Astrocyte (in vitro differentiated cells and primary cell): ENCODE data around the gene XCR1. TPM values are rescaled to one million over a fixed set of nuclear protein-coding genes. Genes with fewer than 3 reads are reported as not detected.

Experiments used
- DNase-seq: peaks from one replicate; pipeline ENCODE4 v3.0.0-alpha.2; 2010; ENCODE audit warnings: low read depth
- FAIRE-seq: peaks from 2 replicates; lab custom pipeline; 2011; peaks lifted over from hg19 to GRCh38; lab: Jason Lieb, UNC
- H2AFZ ChIP-seq: 2 replicates; pipeline ENCODE4 v1.6.0; 2012; ENCODE audit warnings: low read depth, low read length, inconsistent platforms
- H3K27ac ChIP-seq: 2 replicates; pipeline ENCODE4 v1.5.1; 2011; ENCODE audit warnings: low read depth, low read length, inconsistent platforms
- H3K27me3 ChIP-seq: 2 replicates; pipeline ENCODE4 v1.6.0; 2011; ENCODE audit warnings: low read length, inconsistent platforms; ENCODE audit not compliant: insufficient read depth
- H3K36me3 ChIP-seq: 2 replicates; pipeline ENCODE4 v1.5.1; 2011; ENCODE audit warnings: low read length, inconsistent platforms; ENCODE audit not compliant: insufficient read depth
- H3K4me1 ChIP-seq: 2 replicates; pipeline ENCODE4 v1.5.1; 2011; ENCODE audit warnings: low read length, inconsistent platforms; ENCODE audit not compliant: insufficient read depth
- H3K4me2 ChIP-seq: 2 replicates; pipeline ENCODE4 v1.6.0; 2012; ENCODE audit warnings: low read length, inconsistent platforms
- H3K4me3 ChIP-seq: 2 replicates; pipeline ENCODE4 v1.5.1; 2011; ENCODE audit warnings: low read depth, mild to moderate bottlenecking, low read length, inconsistent platforms; ENCODE audit not compliant: insufficient read depth
- H3K79me2 ChIP-seq: 2 replicates; pipeline ENCODE4 v1.6.0; 2012; ENCODE audit warnings: mild to moderate bottlenecking, low read length, inconsistent platforms; ENCODE audit not compliant: insufficient read depth
- H3K9ac ChIP-seq: 2 replicates; pipeline ENCODE4 v1.6.0; 2012; ENCODE audit warnings: mild to moderate bottlenecking, low read length, inconsistent platforms
- H3K9me3 ChIP-seq: 2 replicates; pipeline ENCODE4 v1.5.1; 2012; ENCODE audit warnings: low read depth, mild to moderate bottlenecking, low read length, inconsistent platforms; ENCODE audit not compliant: insufficient read depth
- H4K20me1 ChIP-seq: 2 replicates; pipeline ENCODE4 v1.6.0; 2012; ENCODE audit warnings: low read length, inconsistent platforms; ENCODE audit not compliant: insufficient read depth
- H3K27ac Mint-ChIP-seq: one replicate; pipeline ENCODE4 v1.8.0; 2021; ENCODE audit warnings: mild to moderate bottlenecking, mixed read lengths; ENCODE audit not compliant: unreplicated experiment
- H3K27me3 Mint-ChIP-seq: one replicate; pipeline ENCODE4 v1.8.0; 2021; ENCODE audit warnings: low read depth, mixed read lengths; ENCODE audit not compliant: unreplicated experiment
- H3K36me3 Mint-ChIP-seq: one replicate; pipeline ENCODE4 v1.8.0; 2021; ENCODE audit warnings: low read depth, mixed read lengths; ENCODE audit not compliant: unreplicated experiment
- H3K4me1 Mint-ChIP-seq: one replicate; pipeline ENCODE4 v1.8.0; 2021; ENCODE audit warnings: low read depth, mixed read lengths; ENCODE audit not compliant: unreplicated experiment
- H3K4me3 Mint-ChIP-seq: one replicate; pipeline ENCODE4 v1.8.0; 2021; ENCODE audit warnings: mild to moderate bottlenecking, moderate library complexity, mixed read lengths; ENCODE audit not compliant: unreplicated experiment
- H3K9me3 Mint-ChIP-seq: one replicate; pipeline ENCODE4 v1.8.0; 2021; ENCODE audit warnings: mild to moderate bottlenecking, mixed read lengths; ENCODE audit not compliant: unreplicated experiment
- CTCF ChIP-seq: IDR thresholded peaks from 2 replicates; pipeline ENCODE4 v1.5.1; 2011; ENCODE audit warnings: low read depth, mild to moderate bottlenecking, inconsistent platforms, low read length, moderate library complexity; ENCODE audit not compliant: insufficient read depth
- EZH2 ChIP-seq: IDR thresholded peaks from 2 replicates; pipeline ENCODE4 v1.6.1; 2012; ENCODE audit warnings: mild to moderate bottlenecking, low read length, inconsistent platforms; ENCODE audit not compliant: insufficient read depth
- total RNA-seq: library from RNA; stranded (reverse); gene quantifications from 2 replicates; pipeline ENCODE4 v1.2.1, GENCODE V29; 2021

Gene XCR1
- total RNA-seq, 1 donor from 2014 or later: not detected

GRCh38 chr3:46068501-46068900, 41.2 kb upstream of the XCR1 start:
- H3K36me3 Mint-ChIP-seq: no peaks in the 10 kb centered on the region

DNA sequence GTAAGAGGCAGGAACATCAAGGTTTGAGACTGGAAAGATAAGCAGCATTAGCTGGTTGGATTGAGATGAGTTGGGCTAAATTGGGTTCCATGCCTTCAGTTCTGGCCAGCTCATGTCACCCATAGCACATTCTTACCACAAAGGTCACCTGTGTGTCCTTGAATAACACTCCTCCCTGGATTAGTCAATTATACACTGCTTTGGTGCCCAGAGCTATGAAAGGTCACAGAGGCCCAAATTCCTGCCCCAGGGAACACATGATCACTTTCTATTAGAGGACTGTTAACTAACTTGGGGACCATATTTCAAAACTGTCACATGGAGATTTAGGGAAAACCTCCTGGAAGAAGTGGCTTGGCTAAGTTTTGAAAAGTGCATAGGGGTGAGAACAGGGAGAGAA, 40.1 kb upstream of the XCR1 start:
- H3K9ac ChIP-seq: no peak overlapping the region
- H3K4me3 Mint-ChIP-seq: no peak overlapping the region
- no peak overlapping the region for H2AFZ ChIP-seq
- TF ChIP-seq CTCF (no peak), EZH2 (no peak)
- H3K27ac ChIP-seq: no peak overlapping the region
- no peak overlapping the region for H3K27ac Mint-ChIP-seq
- no peaks in the 10 kb centered on the region for H3K79me2 ChIP-seq
- no peaks in the 10 kb centered on the region for H4K20me1 ChIP-seq
- no peaks in the 10 kb centered on the region for H3K36me3 ChIP-seq
- H3K4me3 ChIP-seq: no peak overlapping the region
- H3K36me3 Mint-ChIP-seq: no peaks in the 10 kb centered on the region
- H3K9me3 ChIP-seq: no peaks in the 10 kb centered on the region
- no peak overlapping the region for H3K4me2 ChIP-seq
- peaks cover 3% of the 10 kb centered on the region for H3K9me3 Mint-ChIP-seq
- no peaks in the 10 kb centered on the region for H3K4me1 ChIP-seq
- peaks cover 10% of the 10 kb centered on the region for H3K27me3 ChIP-seq
- H3K27me3 Mint-ChIP-seq: peaks cover 19% of the 10 kb centered on the region
- peaks cover 3% of the 10 kb centered on the region for H3K4me1 Mint-ChIP-seq
- FAIRE-seq (no peak), DNase-seq (no peak)

More at GRCh38 chr3:46068501-46068900, 41.2 kb upstream of the XCR1 start:
- DNase-seq: no peak
- Mint-ChIP-seq H3K4me3 (no peak overlapping the region), H3K27me3 (peaks cover 17% of the 10 kb centered on the region), H3K27ac (no peak overlapping the region), H3K9me3 (peaks cover 8% of the 10 kb centered on the region), H3K4me1 (no peaks in the 10 kb centered on the region)
- Histone ChIP-seq H3K9ac (no peak overlapping the region), H3K4me2 (no peak overlapping the region), H3K9me3 (no peaks in the 10 kb centered on the region), H3K27ac (no peak overlapping the region), H4K20me1 (no peaks in the 10 kb centered on the region), H3K79me2 (no peaks in the 10 kb centered on the region), H3K4me1 (no peaks in the 10 kb centered on the region), H3K36me3 (no peaks in the 10 kb centered on the region), H2AFZ (no peak overlapping the region), H3K4me3 (no peak overlapping the region), H3K27me3 (peaks cover 10% of the 10 kb centered on the region)
- TF ChIP-seq CTCF: no peak
- TF ChIP-seq EZH2: no peak
- FAIRE-seq: no peak

- no peak overlapping the region for H3K9ac ChIP-seq
- H3K27ac ChIP-seq: no peak overlapping the region
- Mint-ChIP-seq H3K27me3 (peaks cover 21% of the 10 kb centered on the region), H3K4me3 (no peak overlapping the region), H3K9me3 (peaks cover 3% of the 10 kb centered on the region), H3K27ac (no peak overlapping the region), H3K4me1 (peaks cover 3% of the 10 kb centered on the region), H3K36me3 (no peaks in the 10 kb centered on the region)
- H3K4me1 ChIP-seq: no peaks in the 10 kb centered on the region
- TF ChIP-seq EZH2 (no peak), CTCF (no peak)
- no peak overlapping the region for H3K4me3 ChIP-seq
- no peaks in the 10 kb centered on the region for H3K9me3 ChIP-seq
- no peak overlapping the region for H2AFZ ChIP-seq
- H3K79me2 ChIP-seq: no peaks in the 10 kb centered on the region
- H3K36me3 ChIP-seq: no peaks in the 10 kb centered on the region
- DNase-seq (no peak), FAIRE-seq (no peak)
- H3K27me3 ChIP-seq: peaks cover 10% of the 10 kb centered on the region
- H3K4me2 ChIP-seq: no peak overlapping the region
- H4K20me1 ChIP-seq: no peaks in the 10 kb centered on the region
These were observed 38.5 kb upstream of the XCR1 start for GRCh38 chr3:46065750-46066256.
